Heart left ventricle (tissue), 13 donors: ENCODE data around the gene SH3BGRL3.

Source experiments
- POLR2A ChIP-seq, 2 donors: fragments of 450-650 bp; IDR thresholded peaks; one replicate each; pipeline ENCODE4 v1.6.1; 2017; ENCODE audit warnings: antibody characterized with exemption in 2 of 2, mild to moderate bottlenecking in 2 of 2, moderate library complexity in 2 of 2
- TF ChIP-seq, protein P1 (sequence below), 12 donors: fragments of 200-600 bp; sonication (generic) in 4 of 12; IDR thresholded peaks; one replicate each; pipeline versions ENCODE4 v1.5.0 to v1.8.0; 2018 to 2022; ENCODE audit warnings: antibody characterized with exemption in 12 of 12, mild to moderate bottlenecking in 5 of 12
- donor health status: ischemic (EF 13 %, LVEDD 7.1; RV severe dilation, severe dysfunction).
- donor health status: DM: no; HTN: yes; CAD: no.
- donor health status: DM: no; HTN: no; CAD: no.
- donor health status: ischemic (EF 25% LVEDD 6.9; RV normal size, moderate dysfunction).
- donor health status: ischemic (EF 25% LVEDD 5.7; RV mildly dilated, moderate dysfunction).
- donor health status: ischemic (EF 35%, LVEDD 5.7; RV mildly dilated, moderate dysfunction).
- donor health status: nonischemic (EF 11% LVEDD 7.7; RV severe dilation, severe dysfunction).
- donor health status: DM: yes; HTN: yes; CAD: no.
- donor health status: PGD.
- donor health status: ischemic (EF 29% LVEDD 5.4; RV normal size, mild dysfunction).
- donor health status: nonischemic (EF 23%, LVEDD 6.1; RV moderate dilation, normal function).

DNA sequence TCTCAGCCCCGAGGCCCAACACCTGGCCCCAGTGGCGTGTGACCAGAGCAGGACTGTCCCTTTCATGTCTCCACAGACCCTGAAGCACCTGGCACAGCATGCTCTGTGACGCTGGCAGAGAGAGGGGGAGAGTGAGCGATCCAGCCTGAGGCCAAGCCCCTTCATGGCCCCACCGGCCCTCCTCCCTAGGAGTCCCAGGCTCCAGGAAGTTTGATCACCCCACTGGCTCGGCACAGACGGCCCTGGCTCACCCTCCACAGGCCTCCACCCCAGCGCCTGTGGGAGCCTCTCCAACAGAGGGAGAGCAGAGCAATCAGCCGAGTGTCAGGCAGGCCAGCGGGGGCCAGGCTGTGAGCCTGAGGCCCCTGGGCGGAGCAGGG, 11.0 kb downstream of the SH3BGRL3 start:
- TF ChIP-seq, protein P1, sequence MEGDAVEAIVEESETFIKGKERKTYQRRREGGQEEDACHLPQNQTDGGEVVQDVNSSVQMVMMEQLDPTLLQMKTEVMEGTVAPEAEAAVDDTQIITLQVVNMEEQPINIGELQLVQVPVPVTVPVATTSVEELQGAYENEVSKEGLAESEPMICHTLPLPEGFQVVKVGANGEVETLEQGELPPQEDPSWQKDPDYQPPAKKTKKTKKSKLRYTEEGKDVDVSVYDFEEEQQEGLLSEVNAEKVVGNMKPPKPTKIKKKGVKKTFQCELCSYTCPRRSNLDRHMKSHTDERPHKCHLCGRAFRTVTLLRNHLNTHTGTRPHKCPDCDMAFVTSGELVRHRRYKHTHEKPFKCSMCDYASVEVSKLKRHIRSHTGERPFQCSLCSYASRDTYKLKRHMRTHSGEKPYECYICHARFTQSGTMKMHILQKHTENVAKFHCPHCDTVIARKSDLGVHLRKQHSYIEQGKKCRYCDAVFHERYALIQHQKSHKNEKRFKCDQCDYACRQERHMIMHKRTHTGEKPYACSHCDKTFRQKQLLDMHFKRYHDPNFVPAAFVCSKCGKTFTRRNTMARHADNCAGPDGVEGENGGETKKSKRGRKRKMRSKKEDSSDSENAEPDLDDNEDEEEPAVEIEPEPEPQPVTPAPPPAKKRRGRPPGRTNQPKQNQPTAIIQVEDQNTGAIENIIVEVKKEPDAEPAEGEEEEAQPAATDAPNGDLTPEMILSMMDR (IDR thresholded peaks at IDR 0.05): no peak
- TF ChIP-seq POLR2A (IDR thresholded peaks at IDR 0.05): no peak
